ENCODE results near the gene RPS23.

RPS23 gene

DNA sequence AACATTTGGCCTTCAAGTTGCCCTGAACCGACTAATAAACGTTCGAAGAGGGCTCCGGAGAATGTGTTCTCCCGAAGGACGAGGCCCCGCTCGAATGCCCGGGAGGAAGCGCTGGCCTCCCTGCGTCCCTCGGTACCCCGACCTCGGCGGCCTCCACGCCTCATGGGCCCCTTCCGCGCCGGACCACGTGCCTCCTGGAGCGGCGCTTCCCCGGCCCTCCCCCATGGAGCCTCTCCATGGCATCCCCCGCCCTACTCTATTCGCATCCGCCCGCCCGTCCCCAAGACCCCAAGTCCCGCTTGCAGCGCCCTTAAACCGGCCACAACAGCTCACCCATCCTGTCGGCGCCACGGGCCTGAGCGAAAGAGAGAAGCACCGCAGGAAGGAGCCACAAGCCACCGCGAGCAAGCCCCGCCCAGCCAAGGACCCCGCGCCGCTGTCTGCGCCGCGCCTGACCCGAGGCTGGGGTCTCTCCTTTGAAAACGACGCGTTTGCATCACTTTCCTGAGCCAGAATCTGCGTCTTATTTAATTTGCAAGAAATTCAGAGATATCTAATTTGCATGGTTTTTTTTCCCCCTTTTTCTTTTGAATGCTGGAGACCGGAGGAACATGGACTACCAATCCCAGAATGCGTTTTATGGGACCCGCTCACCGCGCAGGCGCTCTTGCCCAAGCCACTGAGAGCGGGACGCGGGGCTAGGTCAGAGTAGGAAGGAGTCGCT lies at the start of gene RPS23:
Gene RPS23 (minus strand): TSS at position 368 of the 724 bp plus-strand sequence. CDS start 31 bp downstream, at position 337.
- DNase-seq (ENCODE audit: low spot score), result peak; percentile 69
- peak; percentile 21 for FAIRE-seq

DNA sequence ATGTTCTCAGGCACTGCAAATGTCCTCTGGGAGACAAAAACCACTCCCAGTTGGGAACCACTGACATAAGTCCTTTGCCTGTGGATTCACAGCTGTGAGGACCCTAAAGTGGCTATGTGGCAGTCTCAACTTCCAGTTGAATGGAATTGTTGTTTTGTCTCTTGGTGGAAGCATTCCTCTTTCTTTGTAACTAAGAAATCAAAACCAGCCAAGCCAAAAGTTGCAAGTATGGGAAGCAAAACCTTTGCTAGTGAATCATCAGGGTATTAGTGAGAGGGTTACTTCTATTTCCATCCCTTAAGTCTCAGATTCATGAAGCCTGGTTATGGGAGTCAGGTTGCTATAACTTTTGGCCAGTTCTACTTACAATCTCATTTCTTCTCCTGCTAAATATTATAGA lies 49.8 kb upstream of the RPS23 start:
- DNase-seq (ENCODE audit: low spot score), result no peak
- FAIRE-seq, result no peak

DNA sequence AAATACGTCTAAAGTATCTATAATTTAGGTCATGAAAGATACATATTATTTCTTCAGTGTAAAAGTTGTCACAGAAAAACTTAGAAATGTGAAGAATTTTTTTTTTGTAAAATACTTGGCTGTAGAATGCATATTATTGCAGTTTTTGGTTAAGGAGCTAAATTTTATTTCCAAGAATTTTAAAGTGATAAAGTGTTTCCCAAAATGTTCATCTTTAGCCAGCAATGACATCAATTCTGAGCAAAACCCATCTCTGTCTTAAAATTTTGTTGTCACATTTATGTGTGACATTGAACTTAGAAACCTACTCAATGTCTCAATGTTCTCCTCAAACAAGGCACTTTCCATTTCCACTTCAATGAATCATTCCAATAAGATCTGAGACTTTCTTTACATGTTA lies 47.8 kb upstream of the RPS23 start:
- FAIRE-seq, result no peak

DNA sequence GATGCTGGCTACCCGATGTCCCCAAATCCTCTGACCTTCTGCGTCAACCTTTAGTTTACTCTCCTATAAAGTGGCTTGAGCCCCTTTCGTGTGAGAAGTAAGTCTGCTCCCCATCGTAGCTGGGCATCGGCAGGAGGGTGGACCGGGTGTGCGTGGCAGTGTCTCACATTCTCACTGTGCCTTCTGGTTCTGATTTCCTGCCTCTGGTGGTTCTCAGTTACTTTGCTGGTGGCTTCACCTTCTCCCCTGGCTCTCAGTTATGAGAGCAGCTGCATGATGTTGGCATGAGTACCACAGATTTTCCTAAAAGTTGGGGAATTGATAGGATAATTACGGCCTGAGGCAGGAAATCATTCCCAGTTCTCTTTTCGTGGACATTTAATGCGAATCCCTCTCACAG lies 47.0 kb upstream of the RPS23 start:
- no peak for DNase-seq (ENCODE audit: low spot score)
- no peak for FAIRE-seq

More for the DNA sequence above, 47.8 kb upstream of the RPS23 start:
- no peak for DNase-seq (ENCODE audit: low spot score)

DNA sequence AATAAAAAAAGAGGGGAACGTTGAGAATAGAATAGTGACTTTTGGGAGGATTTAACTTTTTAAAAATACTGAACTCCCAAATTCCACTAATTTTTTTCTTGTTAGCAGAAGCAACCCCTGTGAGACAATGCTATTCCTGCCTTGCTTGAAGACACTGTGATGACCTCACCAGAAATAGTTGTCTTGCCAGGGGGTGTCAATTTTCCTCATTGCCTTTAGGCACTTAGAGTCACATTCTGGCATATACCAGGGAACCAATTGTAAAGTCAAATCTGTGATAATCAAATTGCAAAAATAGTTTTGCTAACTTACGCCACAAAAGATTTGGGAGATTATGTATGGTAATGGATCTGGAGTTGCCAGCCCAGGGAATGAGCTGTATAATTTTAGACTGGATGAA lies 42.8 kb upstream of the RPS23 start:
- FAIRE-seq (no peak), DNase-seq (ENCODE audit: low spot score) (no peak)

DNA sequence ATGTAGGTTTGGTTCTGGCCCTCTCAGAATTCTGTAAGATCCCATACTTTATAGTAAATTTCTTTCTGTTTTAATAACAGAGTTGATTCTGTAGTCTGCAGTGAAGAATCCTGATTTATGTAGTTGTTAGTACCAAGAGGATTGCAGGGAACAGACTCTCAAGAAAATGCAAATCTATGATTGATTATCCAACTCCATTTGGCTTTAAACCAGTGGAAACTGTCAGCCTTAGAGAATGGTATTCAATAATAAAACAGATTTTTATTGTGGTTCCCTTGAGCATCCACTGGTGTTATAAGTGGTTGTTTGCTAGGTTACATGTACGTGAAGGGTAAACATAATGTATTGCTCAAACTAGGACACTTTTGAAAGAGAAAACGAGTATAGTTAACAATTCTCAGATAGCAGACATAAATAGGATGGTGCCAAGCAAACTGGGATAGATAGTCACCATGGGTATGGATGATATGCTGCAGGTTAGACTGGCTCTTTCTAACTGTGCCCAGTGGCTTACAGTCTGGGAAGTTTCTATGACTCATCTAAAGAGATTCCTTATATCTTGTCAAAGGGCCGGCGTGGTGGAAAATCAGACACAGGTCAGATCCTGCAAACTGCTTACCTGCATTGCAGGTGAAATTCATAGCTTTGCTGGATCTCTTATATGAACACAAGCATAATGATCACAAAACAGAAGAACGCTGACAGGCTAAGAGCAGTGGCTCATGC lies 41.7 kb upstream of the RPS23 start:
- no peak for DNase-seq (ENCODE audit: low spot score)
- FAIRE-seq, result no peak

DNA sequence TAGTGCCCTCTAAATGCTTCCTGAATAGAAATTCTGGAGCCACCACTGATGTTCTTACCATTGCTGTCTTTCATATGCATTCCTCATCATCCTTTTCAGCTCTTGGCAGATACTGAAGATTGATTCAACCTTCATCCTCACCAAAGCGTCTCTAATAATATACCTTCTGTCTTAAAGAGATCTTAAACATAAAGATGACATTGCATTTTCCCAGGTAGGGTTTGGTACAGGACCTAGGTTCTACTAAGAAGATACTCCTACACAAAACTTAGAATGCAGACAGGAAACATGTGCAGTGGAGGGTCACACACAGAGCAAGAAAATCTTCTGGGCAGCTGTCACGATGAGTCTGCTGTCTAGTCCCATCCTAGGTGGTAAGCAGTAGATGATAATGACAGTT lies 41.0 kb upstream of the RPS23 start:
- FAIRE-seq, result no peak

DNA sequence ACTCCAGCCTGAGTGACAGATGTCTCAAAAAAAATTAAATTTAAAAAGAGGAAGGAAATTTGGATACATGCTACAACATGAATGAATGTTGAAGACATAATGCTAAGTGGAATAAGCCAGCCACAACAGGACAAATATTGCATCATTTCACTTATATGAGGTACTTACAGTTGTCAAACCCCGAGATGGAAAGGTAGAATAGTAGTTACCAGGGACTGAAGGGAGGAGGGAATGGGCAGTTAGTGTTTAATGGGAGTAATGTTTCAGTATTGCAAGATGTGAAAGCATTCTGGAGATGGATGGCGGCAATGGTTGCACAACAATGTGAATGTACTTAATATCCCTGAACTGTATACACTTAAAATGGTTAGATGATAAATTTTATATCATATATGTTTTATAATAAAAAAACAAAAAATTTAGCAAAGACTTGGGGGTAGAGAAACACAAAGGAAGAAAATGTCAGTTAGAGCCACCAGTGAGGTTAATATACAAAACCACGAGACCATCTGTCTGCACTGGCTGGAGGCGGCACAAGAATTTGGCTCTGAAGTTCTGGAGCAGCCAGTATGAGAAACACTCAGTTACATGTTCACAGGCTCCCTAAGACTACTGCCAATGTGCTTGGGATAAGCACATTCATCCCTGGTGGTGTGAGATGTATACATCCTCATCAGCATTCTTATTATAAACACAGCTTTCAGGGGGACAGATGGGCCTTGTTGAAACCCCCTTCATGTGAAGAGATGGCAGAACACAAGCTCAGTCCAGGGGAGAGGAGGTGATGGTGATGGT lies 37.0 kb upstream of the RPS23 start:
- no peak for FAIRE-seq
- DNase-seq (ENCODE audit: low spot score), result no peak

More for the DNA sequence above, 41.0 kb upstream of the RPS23 start:
- DNase-seq (ENCODE audit: low spot score), result no peak

DNA sequence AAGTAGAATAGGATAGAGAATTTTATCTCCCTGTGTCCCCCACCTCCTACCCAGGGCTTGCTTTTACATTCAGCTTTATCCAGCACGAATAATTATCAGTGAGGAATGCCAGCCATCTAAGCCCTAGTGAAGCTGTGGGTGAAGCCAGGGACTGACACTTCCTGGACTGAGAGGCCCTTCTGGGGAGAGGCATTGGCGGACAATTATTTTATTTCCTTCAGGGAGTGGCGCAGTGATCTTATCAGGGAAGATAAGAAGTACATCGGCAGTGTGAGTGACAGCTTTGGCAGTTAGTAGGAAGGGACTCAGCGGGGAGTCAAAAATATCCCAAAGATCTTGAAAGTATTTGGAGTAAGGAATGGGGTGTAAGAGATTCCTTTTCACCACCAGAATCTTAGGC lies 34.9 kb upstream of the RPS23 start:
- DNase-seq (ENCODE audit: low spot score), result no peak
- FAIRE-seq, result no peak

DNA sequence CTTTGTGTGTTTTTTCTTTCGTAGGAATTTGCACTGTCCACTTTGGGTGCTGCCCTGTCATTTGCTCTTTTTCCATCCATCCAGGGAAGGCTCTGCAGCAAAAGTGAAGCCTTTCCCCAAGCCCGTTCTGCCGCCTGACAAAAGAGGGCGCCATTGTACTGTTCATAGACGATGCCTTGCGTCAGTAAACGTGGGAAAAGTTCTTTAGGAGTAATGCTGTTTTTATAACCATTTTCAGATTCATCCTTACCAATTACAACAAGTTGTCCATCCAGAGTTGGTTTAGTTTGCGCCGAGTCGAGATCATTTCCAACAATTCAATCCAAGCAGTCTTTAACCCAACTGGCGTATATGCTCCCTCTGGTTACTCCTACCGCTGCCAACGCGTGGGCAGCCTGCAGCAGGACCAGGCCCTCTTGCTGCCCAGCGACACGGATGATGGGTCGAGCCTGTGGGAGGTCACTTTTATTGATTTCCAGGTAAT lies 34.3 kb upstream of the RPS23 start:
- FAIRE-seq (no peak), DNase-seq (ENCODE audit: low spot score) (no peak)

DNA sequence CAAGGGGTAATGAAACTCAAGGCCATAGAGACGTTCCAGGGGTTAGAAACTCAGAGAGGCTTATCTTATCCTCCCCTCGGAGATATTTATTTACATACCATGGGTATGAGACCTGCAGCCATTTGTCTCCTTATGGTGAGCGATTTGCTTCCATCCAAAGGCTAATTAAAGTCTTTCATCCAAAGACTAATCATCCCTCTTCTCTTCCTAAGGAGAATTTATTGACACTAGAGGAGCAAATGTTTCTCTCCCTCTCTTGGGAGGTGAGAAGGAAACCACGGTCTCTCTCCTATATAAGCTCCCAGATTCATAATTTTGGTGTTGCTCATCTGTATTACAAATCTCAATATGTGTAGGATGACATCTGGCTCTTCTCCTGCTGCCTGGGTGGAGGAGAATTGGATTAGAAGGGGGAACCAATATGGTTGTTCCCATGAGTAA lies 31.0 kb upstream of the RPS23 start:
- FAIRE-seq (no peak), DNase-seq (ENCODE audit: low spot score) (no peak)

DNA sequence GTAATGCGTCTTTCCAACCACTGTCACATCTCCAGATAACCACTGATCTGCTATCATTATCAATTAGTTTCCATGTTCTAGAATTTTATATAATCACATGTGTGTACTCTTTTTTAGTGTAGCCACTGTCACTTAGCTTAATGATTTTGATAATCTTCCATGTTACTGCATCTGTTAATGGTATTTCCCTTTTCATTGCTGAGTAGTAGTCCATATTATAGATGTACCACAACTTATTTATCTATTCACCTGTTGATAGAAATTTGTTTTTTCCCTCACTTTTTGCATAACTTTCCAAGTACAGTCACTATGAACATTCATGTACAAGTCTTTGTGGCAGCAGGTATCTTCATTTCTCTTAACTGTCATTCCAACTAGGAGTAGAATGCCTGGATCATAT lies 30.3 kb upstream of the RPS23 start:
- no peak for FAIRE-seq

DNA sequence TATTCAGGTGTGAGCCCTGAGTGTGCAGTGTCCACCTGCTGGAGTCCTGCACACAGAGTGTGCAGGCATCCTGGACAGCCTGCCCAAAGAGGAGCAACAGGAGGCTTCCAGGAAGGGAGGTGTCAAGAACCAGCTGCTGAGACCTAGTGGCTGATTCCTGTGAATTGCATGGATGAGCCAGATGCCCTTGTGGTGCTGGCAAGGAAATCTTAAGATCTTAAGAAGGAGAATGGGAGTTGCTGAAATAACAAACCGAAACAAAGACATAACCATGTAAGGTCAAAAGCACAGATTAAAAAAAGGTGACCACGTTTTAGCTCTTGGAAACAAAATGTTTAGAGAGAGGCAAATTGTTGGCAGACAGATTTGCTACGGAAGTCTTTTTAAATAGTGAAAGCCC lies 29.3 kb upstream of the RPS23 start:
- DNase-seq (ENCODE audit: low spot score) (no peak), FAIRE-seq (no peak)

More for the DNA sequence above, 30.3 kb upstream of the RPS23 start:
- DNase-seq (ENCODE audit: low spot score), result no peak

DNA sequence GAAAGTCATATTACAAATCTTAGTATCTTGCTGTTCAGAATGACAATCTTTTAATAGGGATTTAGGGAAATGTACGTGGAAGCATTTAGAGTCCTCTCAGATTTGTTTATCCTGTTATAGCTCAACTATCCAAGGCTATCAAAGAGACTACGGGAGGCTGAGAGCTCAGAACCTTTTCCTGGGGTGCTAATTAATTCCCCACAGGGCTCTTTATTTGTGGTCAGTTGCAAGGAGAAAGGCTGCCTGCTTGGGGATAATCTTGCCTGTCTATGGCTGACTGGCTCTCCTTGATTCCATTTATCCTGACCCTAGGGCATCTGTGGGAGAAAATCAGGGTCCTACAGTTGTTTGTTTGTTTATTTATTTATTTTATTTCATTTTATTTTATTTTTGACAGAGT lies 28.0 kb upstream of the RPS23 start:
- FAIRE-seq (no peak), DNase-seq (ENCODE audit: low spot score) (no peak)

DNA sequence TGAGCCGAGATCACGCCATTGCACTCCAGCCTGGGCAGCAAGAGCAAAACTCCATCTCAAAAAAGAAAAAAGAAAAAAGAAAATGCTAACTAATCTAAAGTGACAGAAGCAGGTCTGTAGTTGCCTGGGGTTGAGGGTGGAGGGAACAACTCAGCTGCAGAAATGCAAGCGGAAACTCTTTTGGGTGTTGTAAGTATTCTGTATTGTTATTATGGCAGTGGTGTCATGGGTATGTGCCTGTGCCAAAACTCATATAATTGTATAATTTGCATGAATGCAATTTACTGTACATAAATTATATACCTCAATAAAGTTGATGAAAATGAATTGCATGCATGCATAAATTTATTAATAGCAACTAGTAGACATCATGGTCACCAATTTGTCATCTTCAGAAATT lies 23.0 kb upstream of the RPS23 start:
- FAIRE-seq, result no peak
- DNase-seq (ENCODE audit: low spot score), result no peak

DNA sequence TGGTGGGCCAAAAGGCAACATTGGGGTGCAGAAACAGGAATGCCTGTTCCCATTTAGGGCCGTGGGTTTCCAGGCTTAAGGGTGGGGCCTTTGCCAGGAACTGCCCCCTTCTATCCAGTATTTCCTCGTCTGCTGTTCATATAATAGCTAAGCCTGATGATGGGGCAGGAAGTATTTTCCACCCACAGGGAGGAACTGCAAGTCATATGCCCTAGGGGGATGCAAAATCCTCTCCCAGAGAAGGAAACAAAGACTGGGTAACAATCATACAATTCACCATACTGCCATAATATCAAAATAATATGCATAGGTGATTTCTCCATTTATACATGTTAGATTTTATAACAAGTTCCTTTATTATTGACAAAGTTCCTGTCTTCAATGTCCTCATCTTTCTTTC lies 20.5 kb upstream of the RPS23 start:
- no peak for DNase-seq (ENCODE audit: low spot score)
- no peak for FAIRE-seq

DNA sequence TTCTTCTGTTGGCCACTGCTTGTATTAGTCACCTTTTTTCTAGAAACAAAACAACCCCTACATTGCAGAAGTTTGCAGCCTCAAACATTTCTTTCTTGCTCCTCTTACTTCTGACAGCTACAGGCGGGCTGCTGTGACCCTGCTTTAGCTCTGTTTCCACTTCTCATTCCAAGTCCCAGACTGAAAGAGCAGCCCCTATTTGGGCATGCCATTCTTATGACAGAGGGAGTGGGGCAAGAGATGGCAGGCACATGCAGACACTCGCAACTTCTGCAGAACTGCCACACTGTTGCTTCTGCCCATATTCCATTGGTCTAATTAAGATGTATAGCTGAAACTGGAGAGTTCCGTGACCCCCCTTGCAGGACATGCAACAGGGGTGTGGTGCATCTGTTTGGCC lies 19.6 kb upstream of the RPS23 start:
- no peak for FAIRE-seq

DNA sequence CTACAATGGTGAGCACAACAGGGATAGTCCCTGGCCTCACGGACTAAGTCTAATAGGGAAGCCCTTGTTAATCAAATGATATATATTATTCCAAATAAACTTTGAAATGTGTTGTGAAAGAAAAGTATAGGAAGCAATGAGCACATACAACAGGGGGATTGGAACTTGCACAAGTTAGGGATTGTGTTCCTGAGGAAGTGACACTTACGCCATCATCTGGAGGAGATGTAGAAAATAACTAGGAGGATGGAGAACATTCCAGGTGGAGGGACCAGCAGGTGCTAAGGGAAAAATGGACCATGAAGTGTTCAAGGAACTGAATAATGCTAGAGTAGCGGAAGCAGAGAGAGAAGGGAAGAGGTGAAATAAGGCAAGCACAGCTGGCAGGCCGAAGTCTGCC lies 18.8 kb upstream of the RPS23 start:
- no peak for DNase-seq (ENCODE audit: low spot score)
- no peak for FAIRE-seq

More for the DNA sequence above, 19.6 kb upstream of the RPS23 start:
- no peak for DNase-seq (ENCODE audit: low spot score)

DNA sequence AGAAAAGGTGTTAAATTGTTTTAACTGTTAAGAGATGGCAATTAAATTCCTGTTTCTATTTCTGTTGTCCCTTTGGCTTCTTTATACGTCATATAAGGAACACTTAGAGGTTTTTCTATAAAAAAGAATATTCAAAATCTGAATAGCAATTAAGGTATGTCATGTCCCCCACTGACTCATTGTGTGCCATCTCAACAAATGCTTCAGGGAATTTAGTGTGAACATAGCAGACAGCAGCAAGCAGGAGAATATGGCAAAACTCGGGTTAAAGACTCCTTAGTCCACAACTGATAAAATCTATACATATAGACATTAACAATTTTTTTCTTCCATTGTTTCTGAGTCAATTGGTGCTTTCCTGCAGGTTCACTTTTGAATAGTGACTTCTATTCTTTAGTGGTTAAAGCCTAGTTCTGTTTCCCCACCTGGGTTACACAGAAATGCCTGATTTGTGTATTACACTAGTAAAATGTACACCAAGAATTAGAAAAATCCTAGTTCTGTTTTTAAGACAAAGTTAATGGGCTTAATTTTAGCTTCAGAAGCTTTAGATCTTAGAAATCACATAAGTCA lies 17.9 kb upstream of the RPS23 start:
- DNase-seq (ENCODE audit: low spot score) (no peak), FAIRE-seq (no peak)

DNA sequence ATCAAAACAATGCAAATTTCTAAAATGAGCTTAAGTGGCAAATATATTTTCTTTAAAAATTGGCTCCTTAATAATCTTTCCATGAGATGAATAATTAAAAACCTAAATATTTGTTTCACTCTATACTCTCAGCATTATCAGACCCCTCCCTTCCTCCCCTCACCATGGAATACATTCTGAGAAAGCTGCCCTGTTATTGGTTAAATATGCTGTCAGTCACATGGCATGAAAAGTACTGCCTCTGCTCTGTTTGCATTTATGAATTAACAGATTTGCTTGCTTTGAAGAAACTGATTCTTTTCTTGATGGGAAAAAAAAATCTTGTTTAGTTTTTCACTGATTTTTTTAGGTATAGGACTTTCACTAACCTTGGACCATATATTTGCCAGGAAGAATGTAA lies 17.0 kb upstream of the RPS23 start:
- FAIRE-seq (no peak), DNase-seq (ENCODE audit: low spot score) (no peak)

DNA sequence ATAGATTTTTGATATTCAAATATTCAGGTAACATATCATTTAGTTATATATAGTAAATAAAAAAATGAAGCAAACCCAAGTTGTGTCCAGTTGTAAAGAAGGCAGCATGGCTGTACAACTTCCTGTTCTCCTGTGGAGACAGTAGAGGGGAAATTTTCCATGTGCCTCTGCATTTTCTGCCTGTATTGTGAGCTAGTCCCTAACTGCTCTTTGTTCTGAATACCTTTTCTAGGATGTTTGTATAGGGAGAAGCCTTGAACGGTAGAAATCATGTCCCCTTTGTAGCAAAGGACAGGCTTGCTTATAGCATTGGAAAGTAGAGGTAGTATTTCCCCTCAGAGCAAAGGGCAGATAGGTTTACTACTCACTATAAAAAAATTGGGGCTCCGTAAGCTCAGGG lies 13.3 kb upstream of the RPS23 start:
- DNase-seq (ENCODE audit: low spot score) (no peak), FAIRE-seq (no peak)

DNA sequence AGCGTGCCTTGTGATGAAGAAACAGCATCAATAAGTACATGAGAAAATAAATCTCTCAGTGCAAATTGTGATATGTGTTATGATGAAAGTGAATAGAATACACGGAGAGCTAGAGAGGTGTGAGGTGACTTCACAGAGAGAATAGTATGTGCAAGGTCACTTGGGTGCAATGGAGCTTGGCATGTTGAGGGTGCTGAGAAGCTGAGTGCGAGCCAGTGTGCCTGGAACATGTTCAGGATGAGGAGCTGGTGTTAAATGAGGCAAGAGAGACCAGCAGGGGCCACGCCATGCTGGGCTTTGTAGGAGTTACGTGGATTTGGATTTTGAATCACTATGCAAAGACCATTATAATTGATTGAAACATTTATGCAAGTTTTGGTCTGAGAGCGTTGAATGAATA lies 12.8 kb upstream of the RPS23 start:
- no peak for FAIRE-seq
- DNase-seq (ENCODE audit: low spot score), result no peak
